G401.6 (cell line): Measurements from ENCODE around the gene CHMP5.
A peak's percentile ranks its signal among the peaks of the same experiment; 100 is the strongest.
"Not testable (repeated sequence)": the region's sequence is repeated elsewhere in the genome, so short reads cannot be mapped to it uniquely, and the experiment has no call there.

Experiments used
- FAIRE-seq: peaks from 2 replicates; lab custom pipeline; 2012; peaks lifted over from hg19 to GRCh38; lab: Jason Lieb, UNC

Gene CHMP5

DNA sequence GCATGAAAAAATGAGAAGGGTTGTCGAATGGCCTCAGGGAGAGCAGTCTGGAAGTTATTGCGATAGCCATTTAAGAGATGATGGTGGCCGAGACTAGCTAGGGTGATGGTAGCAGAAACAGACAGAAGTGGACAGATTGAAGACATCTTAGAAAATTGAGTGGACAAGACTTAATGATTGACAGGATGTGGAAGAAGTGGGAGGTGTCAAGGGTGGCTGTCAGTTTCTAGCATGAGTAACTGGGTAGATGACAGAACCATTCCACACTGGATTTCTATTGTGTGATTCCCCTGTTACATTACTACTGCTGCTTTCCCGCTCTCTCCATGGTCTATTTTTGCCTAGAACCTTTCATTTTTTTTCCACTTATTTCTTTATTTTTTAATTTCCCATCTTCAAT lies 12.6 kb downstream of the CHMP5 start:
- no peak for FAIRE-seq

DNA sequence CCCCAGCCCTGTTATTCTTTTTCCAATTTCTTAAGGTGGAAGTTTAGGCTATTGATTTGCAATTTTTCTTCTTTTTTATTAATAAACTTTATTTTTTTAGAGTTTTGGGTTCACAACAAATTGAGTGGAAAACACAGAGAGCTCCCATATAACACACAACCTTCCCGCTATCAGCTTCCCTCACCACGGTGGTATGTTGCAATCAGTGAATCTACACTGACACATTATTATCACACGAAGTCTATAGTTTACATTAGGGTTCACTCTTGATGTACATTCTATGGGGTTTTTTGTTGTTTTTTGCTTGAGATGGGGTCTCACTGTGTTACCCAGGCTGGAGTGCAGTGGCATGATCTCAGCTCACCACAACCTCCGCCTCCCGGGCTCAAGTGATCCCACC lies 20.7 kb downstream of the CHMP5 start:
- FAIRE-seq = no peak

DNA sequence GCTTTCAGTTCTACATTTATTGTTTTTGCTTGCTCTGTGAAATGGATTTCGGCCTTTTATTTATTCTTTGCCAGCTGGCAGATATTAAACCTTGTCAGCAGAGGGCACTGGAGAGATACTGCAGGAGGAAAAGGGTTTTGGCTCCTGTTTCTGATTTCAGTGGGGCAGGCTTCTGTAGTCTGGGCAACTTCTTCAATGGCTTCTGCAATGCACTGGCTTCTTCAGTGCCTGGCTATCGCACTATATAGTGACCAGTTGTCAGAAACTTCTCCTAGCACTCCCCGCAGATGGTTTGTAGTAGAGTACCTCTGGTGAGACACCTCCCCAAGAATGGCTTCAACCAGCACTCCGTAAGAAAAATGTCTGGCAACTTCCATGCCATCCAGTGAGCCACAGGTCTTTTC lies 22.2 kb downstream of the CHMP5 start:
- FAIRE-seq = peak; percentile 89

DNA sequence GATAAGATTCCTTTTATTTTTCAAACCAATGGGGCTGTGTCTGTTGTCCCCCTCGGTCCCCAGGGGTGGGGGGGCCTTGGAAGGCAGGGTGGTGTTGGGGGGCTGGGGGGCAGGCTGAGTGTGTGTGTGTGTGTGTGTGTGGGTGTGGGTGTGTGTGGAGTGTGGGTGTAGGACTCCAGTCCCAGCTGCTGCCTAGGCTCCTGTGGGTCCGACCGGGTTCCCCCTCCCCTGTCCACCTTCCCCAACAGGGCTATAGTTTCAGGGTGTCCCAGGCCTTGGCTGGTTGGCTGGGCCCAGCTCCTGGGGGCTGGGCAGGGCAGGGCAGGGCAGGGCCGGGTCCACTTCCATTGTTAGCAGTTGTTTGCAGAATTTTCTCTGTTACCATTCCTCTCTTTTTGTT lies 23.4 kb downstream of the CHMP5 start:
- no peak for FAIRE-seq

DNA sequence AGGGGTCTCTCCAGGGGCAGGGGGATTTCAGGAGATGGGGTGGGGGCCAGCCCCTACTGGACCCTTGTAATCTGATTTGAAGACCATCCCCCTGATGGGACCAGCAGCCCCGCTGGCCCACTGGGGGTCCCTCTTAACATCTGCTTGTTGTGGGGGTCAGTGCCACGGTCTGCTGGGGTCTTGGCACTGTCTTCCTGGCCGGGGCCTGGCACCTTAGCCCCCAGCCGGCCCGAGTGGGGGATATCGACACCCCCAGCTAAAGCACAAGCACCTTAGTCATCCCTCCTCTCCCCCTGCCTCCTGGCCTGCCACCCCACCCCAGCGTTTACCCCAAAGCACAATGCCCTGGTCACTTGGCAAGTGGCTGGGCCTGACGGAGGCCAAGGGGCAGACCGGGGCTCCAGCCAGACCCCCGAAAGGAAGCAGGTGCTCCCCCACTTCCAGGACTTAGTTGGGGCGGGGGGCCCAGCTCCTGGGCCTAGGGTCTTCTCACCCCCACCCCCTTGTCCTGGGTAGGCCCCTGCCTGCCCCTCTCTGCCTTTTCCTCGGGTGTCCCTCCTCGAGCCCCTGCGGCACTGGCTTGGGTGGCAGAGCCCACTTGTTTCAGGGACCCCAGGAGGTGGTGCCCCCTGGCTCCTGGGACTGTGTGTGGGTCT lies 24.1 kb downstream of the CHMP5 start:
- no peak for FAIRE-seq

DNA sequence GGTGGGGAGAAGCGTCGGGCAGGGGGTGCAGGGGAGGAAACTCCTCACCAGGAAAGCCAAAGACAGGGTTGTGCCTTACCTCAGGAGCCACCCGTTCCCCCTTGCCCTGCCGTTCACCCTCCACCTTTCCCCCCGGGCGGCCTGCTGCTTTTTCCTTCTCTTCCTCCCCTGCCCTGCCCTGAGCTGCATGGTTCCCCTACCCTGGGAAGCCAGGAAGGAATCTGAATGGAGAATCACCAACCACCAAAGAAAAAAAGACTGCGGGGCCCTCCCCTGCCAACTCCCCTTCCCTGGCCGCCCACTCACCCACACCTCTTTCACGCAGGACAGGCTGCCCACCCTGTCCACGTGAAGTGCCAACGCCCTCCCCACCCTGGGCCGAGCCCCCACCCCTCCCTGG lies 24.6 kb downstream of the CHMP5 start:
- FAIRE-seq = no peak

DNA sequence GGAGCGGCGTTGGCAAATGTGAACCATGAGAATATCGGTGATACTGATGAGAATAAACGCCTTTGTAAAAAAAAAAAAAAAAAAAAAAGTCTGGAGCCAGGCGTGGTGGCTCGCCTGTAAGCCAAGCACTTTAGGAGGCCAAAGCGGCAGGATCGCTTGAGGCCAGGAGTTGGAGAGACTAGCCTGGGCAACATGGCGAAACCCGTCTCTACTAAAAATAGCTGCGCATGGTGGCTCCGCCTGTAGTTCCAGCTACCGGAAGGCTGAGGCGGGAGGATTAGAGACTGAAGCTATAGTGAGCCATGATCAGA lies 25.0 kb downstream of the CHMP5 start:
- no peak for FAIRE-seq

DNA sequence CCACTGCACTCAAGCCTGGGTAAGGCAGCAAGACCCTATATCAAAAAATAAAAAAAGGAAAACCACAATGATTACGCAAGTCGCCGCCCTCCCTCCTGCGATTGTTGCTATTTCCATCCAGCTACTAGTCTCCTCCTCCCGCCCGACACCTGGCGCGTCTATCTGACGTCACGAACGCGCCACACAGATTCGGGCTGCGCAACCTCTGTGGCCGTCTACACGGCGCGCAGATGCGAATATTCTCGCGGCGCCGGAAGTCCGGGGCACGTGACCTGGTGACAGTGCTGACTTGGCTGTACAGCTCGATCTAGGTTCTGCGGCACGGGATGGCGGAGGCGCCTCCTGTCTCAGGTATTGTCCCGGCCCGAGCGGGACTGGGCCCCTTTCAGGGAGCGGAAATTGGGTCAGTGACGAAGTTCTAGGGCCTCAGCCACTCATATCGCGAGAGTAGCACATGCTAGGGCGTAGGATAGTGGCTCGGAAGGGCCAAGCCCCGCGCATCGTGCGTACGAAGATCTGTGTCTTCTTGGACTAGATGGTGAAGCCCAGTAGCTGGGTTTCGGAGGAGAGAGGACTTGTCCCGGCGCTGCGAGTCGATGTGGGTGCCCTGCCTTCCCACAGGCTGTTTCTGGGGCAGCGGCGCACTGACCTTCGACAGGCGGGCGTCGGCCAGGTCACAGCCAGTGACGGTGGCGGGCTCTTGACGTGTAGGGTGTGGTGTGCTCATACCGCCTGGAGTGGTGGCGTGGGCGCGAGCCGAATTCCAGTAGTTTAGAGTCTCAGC lies 25.6 kb downstream of the CHMP5 start, which contains the start of gene NFX1:
NFX1 (plus strand) TSS at position 270 of the 784 bp plus-strand sequence; CDS start at position 327, 57 bp downstream.
- FAIRE-seq = peak; percentile 95

DNA sequence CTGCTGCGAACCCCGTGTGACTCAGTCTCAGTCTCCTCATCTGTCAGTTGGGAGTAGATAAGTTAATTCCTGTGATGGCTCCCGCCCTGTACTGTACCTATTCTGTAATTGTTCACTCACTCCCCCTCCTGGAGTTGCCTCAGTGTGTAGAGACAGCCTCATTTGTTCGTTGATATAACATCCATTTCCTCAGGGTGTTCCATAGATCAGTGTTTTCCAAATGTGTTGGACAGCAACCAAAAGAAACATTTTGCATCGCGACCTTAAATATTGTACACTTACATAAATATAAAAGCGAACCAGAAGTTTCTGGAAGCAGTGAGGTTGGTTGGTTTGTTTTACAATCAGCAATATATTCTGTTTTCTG lies 26.2 kb downstream of the CHMP5 start:
- no peak for FAIRE-seq

DNA sequence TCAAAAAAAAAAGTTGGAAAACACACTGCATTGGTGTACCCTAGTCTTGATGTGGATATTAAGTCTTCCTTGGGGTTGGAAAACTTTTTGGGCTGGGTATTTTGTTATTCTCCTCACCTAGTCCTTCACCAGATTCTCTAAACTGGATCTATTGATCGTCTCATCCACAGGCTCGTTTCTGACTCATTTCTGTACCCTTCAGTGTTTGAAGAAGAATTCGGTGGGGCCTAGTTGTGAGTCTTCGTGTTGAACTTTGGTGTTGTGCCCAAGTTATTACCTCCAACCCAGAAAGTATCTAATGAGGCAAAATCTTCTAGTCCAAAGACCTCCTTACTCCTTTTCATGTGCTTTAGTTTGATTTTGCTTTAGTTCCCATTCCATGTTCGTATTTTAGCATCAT lies 27.1 kb downstream of the CHMP5 start:
- FAIRE-seq = no peak

DNA sequence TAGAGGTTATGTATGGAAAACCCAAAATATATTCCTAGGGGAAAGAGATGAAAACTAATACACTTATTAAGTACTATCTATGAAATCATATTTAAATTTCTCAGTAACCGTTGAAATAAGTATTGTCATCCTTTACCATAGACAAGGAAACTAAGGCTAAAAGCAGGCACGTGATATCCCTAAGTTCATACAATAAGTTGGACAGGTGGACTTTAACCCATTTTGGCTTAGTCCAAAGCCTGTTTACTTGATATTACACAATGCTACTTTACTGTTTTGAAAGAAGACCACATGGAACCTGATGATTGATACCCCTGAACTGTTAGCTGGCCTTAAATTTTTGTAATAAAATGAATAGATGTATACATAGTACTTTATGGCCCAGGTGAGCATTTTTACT lies 28.9 kb downstream of the CHMP5 start:
- no peak for FAIRE-seq

DNA sequence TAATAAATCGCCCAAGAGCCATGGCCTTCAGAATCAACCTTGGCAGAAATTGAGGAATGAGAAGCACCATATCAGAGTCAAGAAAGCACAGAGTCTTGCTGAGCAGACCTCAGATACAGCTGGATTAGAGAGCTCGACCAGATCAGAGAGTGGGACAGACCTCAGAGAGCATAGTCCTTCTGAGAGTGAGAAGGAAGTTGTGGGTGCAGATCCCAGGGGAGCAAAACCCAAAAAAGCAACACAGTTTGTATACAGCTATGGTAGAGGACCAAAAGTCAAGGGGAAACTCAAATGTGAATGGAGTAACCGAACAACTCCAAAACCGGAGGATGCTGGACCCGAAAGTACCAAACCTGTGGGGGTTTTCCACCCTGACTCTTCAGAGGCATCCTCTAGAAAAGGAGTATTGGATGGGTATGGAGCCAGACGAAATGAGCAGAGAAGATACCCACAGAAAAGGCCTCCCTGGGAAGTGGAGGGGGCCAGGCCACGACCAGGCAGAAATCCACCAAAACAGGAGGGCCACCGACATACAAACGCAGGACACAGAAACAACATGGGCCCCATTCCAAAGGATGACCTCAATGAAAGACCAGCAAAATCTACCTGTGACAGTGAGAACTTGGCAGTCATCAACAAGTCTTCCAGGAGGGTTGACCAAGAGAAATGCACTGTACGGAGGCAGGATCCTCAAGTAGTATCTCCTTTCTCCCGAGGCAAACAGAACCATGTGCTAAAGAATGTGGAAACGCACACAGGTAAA lies 30.0 kb downstream of the CHMP5 start:
- no peak for FAIRE-seq

DNA sequence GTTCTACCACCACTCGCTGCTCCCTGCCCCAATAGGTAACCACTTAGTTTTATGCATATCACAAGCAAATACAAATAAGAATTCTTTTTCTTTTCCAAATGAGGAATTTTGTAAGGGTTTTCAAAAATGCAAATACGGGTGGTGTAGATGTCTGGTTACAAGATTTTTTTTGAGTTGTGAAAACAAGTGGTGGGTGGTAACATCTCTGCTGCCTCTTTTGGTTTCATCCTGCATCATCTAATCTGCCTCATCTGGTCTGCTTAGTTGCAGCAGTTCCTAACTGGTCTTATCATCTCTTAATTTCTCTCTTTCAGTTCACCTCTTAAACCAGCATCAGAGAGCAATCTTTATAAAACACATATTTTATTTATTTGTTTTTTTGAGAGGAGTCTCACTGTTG lies 30.7 kb downstream of the CHMP5 start:
- FAIRE-seq = no peak

DNA sequence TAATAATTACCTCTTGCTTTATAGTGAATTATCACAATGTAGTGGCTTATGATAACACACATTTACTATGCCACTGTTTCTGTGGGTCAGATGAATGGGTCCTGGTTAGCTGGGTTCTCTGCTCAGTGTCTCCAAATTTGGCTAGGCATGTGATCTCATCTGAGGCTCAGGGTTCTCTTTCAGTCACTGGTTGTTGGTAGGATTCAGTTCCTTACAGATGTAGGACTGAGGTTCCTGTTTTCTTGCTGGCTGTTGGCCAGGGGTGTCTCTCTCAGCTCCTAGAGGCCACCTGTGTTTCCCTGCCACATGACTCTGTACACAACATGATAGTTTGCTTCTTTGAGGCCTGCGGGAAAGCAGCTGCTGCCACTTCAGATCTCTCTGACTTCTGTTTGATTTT lies 32.6 kb downstream of the CHMP5 start:
- FAIRE-seq = no peak

DNA sequence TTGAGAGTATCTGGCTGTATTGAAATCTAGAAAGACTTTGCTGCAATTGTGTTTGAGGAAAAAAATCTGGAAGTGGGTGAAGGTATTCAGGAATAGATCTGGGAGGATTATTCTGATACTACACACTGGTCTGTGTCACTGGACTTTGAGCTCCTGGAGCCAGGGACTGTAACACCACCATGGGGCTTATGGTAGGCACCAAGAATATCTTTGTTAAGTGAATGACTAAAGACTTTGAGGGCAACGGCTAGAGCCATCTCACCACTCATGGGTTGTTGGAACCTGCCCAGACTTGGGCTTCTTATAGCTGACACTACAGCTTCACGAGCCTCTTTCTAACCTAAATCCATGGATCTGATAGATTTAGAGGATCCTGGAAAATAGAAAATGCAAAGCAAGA lies 35.7 kb downstream of the CHMP5 start:
- no peak for FAIRE-seq

DNA sequence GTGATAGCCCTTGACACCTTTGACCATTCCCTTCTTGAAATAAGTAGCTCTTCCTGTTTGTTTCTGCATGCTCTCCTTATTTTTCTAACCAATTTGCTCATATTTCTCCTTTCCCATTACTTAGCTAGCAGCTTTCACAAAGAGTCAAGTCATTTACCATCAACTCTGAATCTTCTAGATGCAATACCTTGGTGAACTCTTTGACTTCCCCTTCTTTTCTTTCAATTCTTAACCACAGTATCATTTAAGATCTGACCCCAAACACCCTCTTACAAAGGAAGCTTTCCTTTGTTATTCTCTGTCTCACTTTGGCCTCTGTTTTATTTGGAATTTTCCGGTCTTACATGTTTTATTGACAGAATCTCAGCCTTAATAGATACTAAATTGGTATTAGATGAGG lies 39.5 kb downstream of the CHMP5 start:
- FAIRE-seq = no peak

DNA sequence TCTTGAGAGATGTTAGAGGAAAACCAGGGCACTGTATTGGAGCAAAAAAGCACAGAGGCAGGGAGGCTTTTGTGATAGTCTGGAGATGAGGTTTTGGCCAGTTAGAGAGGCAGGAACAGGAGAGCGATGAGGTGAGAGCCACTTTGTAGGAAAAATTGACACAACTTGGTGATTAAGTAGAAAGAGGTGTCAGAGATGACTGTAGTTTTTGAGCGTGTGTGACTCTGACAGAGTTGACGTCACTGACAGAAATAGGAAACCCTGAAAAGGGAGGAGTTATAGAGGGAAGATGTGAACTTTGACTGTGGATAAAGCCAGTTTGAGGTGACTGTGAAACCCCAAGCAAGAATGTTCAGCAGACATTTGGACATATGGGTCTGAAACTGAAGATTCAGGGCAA lies 41.2 kb downstream of the CHMP5 start:
- FAIRE-seq = no peak

DNA sequence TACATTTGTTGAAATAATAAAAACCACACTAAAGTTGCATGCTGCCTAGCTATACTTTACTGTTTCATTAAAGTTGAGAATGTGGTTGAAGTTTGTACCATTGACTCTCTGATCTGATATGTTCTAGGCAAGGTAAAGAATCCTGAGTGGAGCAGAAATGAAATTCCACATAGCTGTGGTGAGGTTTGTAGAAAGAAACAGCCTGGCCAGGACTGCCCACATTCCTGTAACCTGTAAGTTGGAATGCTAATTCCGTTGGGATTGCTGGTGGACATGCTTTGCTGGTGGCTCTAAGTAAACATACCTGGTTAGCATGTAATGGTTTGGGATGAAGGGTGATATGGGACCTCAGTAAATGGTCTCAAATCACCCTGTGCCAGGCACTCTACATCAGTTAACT lies 42.2 kb downstream of the CHMP5 start:
- no peak for FAIRE-seq

DNA sequence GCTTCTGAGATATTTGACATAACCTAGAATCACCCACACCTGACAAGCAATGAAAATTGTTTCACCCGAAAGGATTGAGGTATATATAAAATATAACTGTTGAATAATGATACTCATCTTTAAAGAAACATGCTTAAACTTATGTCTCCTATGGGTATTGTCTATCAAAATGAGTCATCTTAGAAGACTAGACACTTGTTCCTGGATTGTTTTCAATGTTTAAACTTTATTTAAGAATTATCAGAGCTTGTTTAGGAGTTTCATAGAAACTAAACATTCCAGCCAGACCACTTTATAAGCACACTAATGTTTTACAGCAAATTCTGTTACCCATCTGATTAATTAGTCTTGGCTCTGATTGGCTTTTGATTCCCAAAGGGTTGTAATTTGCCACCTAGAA lies 45.1 kb downstream of the CHMP5 start:
- FAIRE-seq = no peak

DNA sequence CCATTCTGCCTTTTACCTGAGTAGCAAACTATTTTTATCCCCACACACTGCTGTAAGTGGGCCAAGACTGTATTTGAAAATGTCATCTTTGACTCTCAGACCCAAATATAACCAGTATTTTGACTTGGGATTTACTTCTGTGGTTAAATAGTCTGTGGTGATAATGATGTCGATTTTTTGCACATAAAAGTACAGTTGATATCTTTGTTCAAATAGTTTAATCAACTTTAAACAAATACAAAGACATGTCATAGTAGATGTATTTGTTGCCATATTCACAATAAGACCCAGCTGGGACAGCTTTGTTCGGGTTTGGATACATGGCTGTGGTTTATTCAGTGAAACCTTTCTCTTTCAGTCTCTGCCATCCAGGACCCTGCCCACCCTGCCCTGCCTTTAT lies 45.9 kb downstream of the CHMP5 start:
- no peak for FAIRE-seq

DNA sequence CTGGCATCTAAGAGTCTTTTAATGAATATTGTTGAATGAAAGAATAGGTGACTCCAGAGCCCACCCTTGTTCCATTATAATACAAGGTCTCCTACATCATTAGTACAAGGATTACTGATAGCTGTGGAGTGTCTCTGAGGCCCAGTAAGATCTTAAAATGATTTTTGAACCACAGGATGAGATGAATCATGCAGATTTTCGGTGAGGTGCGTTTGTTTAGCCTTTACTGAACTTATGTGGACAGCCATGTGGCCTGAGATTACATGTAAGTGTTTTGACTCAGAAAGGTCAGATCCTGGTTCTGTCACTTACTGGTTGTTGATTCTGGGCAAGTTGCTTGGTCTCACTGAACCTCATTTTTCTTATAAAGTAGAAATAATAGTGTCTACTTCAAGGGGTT lies 47.1 kb downstream of the CHMP5 start:
- FAIRE-seq = no peak

DNA sequence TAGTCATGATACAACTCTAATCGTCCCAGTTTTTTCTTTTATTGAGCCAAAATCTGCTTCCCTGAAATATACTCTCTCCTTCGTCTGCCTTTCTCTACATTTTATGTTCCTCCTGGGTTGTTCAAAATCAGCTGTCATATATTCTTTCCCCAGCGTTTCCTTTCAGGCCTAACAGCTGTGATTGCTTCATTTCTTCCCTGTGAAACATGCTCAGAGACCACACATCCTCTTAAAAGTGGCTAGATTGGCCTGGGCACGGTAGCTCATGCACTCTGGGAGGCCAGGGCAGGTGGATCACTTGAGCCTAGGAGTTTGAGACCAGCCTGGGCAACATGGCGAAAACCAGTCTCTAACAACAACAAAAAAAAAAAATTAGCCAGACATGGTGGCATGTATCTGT lies 50.5 kb downstream of the CHMP5 start:
- no peak for FAIRE-seq

DNA sequence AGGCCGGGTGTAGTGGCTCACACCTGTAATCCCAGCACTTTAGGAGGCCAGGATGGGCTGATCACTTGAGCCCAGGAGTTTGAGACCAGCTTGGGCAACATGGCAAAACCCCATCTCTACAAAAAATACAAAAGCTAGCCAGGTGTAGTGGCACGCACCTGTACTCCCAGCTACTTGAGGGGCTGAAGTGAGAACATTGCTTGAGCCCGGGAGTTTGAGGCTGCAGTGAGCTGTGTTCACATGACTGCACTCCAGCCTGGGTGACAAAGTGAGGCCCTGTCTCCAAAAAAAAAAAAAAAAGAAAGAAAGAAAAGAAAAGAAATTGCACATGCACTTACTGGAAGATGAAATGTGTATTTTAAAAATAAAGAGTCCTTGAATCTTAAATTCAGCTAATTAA lies 52.3 kb downstream of the CHMP5 start:
- FAIRE-seq = not testable (repeated sequence)

DNA sequence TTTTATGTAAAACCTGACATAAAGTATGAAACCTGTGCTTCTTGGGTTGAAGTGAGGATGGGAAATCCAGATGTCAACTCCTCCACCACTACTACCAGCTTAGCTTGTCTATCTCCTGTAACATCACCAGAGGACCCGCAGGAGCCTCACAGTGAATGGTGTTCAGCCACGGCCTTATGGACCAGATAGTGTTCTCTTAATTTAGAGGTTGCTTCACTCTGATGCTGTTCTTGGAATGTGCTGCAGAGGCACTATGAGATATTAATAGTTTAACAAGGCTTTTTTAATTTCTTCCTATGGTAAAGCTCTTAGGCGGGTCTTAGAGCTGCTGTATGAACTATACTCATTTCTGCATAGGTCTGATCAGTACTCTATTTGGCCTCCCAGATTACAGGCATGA lies 53.4 kb downstream of the CHMP5 start:
- FAIRE-seq = no peak
